Measurements from ENCODE around the gene TRAF2. TPM values are rescaled to one million over a fixed set of nuclear protein-coding genes. Genes with fewer than 3 reads are reported as not detected.
A peak's percentile ranks its signal among the peaks of the same experiment; 100 is the strongest.

The TRAF2 gene
- total and polyA plus RNA-seq, 9 of the 15 experiments (the other 6 are each of a cell fraction or from before 2014, with no cell fraction given): 0.24 to 45.2 (median 18.0) TPM

DNA sequence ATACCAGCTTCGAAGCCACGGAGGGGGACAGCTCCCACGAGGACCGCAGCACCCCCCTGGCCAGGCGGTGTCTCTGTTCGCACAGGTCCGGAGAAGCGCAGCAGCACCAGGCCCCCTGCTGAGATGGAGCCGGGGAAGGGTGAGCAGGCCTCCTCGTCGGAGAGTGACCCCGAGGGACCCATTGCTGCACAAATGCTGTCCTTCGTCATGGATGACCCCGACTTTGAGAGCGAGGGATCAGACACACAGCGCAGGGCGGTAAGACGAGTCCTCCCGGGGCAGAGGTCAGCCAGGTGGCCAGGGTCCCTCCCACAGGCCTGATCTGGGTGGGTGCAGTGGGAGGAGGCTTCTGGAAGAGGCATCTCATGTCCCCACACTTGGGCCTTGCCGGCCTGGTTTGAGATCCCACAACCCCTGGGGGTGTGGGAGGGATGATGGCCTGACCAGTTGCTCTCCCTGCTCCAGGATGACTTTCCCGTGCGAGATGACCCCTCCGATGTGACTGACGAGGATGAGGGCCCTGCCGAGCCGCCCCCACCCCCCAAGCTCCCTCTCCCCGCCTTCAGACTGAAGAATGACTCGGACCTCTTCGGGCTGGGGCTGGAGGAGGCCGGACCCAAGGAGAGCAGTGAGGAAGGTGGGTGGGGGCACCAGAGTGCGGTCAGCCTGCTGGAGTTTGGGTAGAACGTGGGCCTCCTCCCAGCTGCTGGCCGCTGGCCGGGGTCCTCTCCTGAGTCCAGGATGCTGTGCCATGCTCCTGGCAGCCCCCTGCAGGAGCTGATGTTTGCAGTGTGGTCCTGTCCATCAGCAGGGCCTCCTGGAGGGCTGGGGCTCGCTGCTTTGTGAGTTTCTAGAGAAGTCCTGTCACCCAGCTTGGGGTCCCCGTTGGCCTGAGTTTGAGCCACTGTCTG is 46.8 kb upstream of the TRAF2 start:
- CTCF ChIA-PET (ENCODE audit: low intra/inter-chr PET ratio): no interaction called here
- intact Hi-C loops (cut with micrococcal nuclease): loop anchor here (2.0 kb wide), 1 partner anchor 53 kb away; no protein-coding TSS in a partner anchor

More for the DNA sequence above, 46.8 kb upstream of the TRAF2 start:
- Histone ChIP-seq H3K79me2 (ENCODE audit: control insufficient read depth, insufficient read depth, low read length) (no peaks in the 10 kb centered on the region), H3K9me3 (replicated peaks; ENCODE audit: control insufficient read depth, insufficient read depth, low read depth, low read length) (no peaks in the 10 kb centered on the region), H4K20me1 (replicated peaks; ENCODE audit: control insufficient read depth, insufficient read depth, low read length) (peaks cover 17% of the 10 kb centered on the region), H2AFZ (ENCODE audit: low read depth, low read length) (no peak overlapping the region), H3K9me1 (ENCODE audit: control insufficient read depth, insufficient read depth, low read length) (no peaks in the 10 kb centered on the region), H3K4me3 (no peak overlapping the region), H3K9ac (ENCODE audit: insufficient read depth in 1 of 2, low read depth in 2 of 2, low read length in 2 of 2) (peak overlapping the region in 1 of 2 experiments; percentile 75; a peak in 2 of 4 replicates), H3K27me3 (ENCODE audit: control insufficient read depth in 2 of 2, insufficient read depth in 2 of 2, low read length in 2 of 2) (no peaks in the 10 kb centered on the region), H3K4me2 (ENCODE audit: insufficient read depth, low read length) (no peak overlapping the region; the same call in 1 of the 2 replicates), H3K4me1 (replicated peaks in 1 of 2; ENCODE audit: control insufficient read depth in 2 of 2, insufficient read depth in 2 of 2, low read length in 2 of 2) (peaks cover 12 to 92% of the 10 kb centered on the region in 2 experiments), H3K36me3 (ENCODE audit: control insufficient read depth, insufficient read depth, low read length) (peaks cover 60% of the 10 kb centered on the region; the same call in 2 of the 3 replicates), H3K27ac (ENCODE audit: extremely low read depth, low read depth, low read length) (peak overlapping the region; percentile 28; the same call in 2 of the 3 replicates)
- TF ChIP-seq, protein P1, sequence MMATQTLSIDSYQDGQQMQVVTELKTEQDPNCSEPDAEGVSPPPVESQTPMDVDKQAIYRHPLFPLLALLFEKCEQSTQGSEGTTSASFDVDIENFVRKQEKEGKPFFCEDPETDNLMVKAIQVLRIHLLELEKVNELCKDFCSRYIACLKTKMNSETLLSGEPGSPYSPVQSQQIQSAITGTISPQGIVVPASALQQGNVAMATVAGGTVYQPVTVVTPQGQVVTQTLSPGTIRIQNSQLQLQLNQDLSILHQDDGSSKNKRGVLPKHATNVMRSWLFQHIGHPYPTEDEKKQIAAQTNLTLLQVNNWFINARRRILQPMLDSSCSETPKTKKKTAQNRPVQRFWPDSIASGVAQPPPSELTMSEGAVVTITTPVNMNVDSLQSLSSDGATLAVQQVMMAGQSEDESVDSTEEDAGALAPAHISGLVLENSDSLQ (IDR thresholded peaks at IDR 0.05): peak; percentile 30
- no peak for TF ChIP-seq SMAD2 (IDR thresholded peaks at IDR 0.05; ENCODE audit: low read depth, low read length)
- TF ChIP-seq, protein P2, sequence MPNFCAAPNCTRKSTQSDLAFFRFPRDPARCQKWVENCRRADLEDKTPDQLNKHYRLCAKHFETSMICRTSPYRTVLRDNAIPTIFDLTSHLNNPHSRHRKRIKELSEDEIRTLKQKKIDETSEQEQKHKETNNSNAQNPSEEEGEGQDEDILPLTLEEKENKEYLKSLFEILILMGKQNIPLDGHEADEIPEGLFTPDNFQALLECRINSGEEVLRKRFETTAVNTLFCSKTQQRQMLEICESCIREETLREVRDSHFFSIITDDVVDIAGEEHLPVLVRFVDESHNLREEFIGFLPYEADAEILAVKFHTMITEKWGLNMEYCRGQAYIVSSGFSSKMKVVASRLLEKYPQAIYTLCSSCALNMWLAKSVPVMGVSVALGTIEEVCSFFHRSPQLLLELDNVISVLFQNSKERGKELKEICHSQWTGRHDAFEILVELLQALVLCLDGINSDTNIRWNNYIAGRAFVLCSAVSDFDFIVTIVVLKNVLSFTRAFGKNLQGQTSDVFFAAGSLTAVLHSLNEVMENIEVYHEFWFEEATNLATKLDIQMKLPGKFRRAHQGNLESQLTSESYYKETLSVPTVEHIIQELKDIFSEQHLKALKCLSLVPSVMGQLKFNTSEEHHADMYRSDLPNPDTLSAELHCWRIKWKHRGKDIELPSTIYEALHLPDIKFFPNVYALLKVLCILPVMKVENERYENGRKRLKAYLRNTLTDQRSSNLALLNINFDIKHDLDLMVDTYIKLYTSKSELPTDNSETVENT (CRISPR knock-in tag; IDR thresholded peaks at IDR 0.05): no peak
- TF ChIP-seq EGR1 (conservative IDR thresholded peaks at IDR 0.05): peak; percentile 34
- peak; percentile 37 for TF ChIP-seq ZFX (CRISPR knock-in tag; IDR thresholded peaks at IDR 0.05)
- TF ChIP-seq POLR2G (IDR thresholded peaks at IDR 0.05; ENCODE audit: low read depth, low read length): peak; percentile 25
- TF ChIP-seq RBM22 (IDR thresholded peaks at IDR 0.05; ENCODE audit: low read depth, low read length, poor library complexity, severe bottlenecking): peak; percentile 55
- 0 out of 2 replicates have a peak, but pooled peaks have one; percentile 44 for TF ChIP-seq ZBTB7A (IDR thresholded peaks at IDR 0.05; ENCODE audit: borderline replicate concordance, control insufficient read depth, low read depth, low read length)
- peak; percentile 24; the same call in 1 of the 2 replicates for TF ChIP-seq POLR2A (conservative IDR thresholded peaks at IDR 0.05)
- peak in 2 of 4 experiments; percentile 33 to 35 for DNase-seq (ENCODE audit: extremely low read depth in 1 of 4, low spot score in 3 of 4)
- no peak for FAIRE-seq
- BruUV-seq (replicated peaks): no TSS peak
- in situ Hi-C loops (cut with MboI): no loop called here
- WGBS (ENCODE audit: insufficient coverage, low coverage, missing lambda C conversion rate): 69% methylated on average over 28 of the region's 36 CpGs
- no peak for ATAC-seq
- POLR2A ChIA-PET: interaction anchor here (0.9 to 2.6 kb wide), 7 partner anchors 8 to 37 kb away, joined by 3 to 10 read pairs (median 4); no protein-coding TSS in a partner anchor
